GM12878 (cell line): Measurements from ENCODE around the gene NPHS1. TPM values are rescaled to one million over a fixed set of nuclear protein-coding genes. Genes with fewer than 3 reads are reported as not detected.

Experiments
- ATF3 ChIP-seq: IDR thresholded peaks from 2 replicates; pipeline ENCODE4 v1.6.1; 2011; ENCODE audit warnings: low read depth, mild to moderate bottlenecking, low read length, moderate library complexity, borderline replicate concordance; ENCODE audit errors: extremely low read depth
- CBX5 ChIP-seq: sonication (generic); IDR thresholded peaks from 2 replicates; pipeline ENCODE4 v1.6.1; 2016; ENCODE audit warnings: low read depth, moderate library complexity, mild to moderate bottlenecking, inconsistent platforms
- CHD4 ChIP-seq: fragments of 200-600 bp; sonication (generic); IDR thresholded peaks from 2 replicates; pipeline ENCODE4 v1.6.1; 2016; ENCODE audit warnings: mild to moderate bottlenecking
- CTCF ChIP-seq, 3 experiments: IDR thresholded peaks in 2 of 3; conservative IDR thresholded peaks in 1 of 3; 2 replicates each; pipeline ENCODE4 v1.5.1; 2011; ENCODE audit warnings: low read depth in 3 of 3, low read length in 3 of 3, mild to moderate bottlenecking in 3 of 3, control low read depth in 2 of 3, moderate library complexity in 2 of 3, inconsistent platforms in 1 of 3, mixed read lengths in 1 of 3; ENCODE audit not compliant: control insufficient read depth in 2 of 3, insufficient read depth in 1 of 3; ENCODE audit errors: extremely low read depth in 1 of 3
- E2F8 ChIP-seq: fragments of 450-650 bp; IDR thresholded peaks from 2 replicates; pipeline ENCODE4 v1.6.1; 2018; ENCODE audit warnings: mild to moderate bottlenecking, low read depth, moderate library complexity; ENCODE audit not compliant: partially characterized antibody
- ELK1 ChIP-seq: IDR thresholded peaks from 2 replicates; pipeline ENCODE4 v1.6.1; 2012; ENCODE audit warnings: low read depth, low read length, improper control_type of control experiment
- GATAD2B ChIP-seq: fragments of 450-650 bp; conservative IDR thresholded peaks from 2 replicates; pipeline ENCODE4 v1.6.1; 2017; ENCODE audit warnings: low read depth, mild to moderate bottlenecking, moderate library complexity
- IKZF1 ChIP-seq: fragments of 450-650 bp; conservative IDR thresholded peaks from 2 replicates; pipeline ENCODE4 v1.6.1; 2017; ENCODE audit warnings: antibody characterized with exemption, mild to moderate bottlenecking
- IRF5 ChIP-seq: fragments of 450-650 bp; IDR thresholded peaks from 2 replicates; pipeline ENCODE4 v1.6.1; 2017; ENCODE audit warnings: borderline replicate concordance
- MEF2B ChIP-seq: fragments of 450-650 bp; IDR thresholded peaks from 2 replicates; pipeline ENCODE4 v1.6.1; 2018; ENCODE audit warnings: mild to moderate bottlenecking, moderate library complexity; ENCODE audit not compliant: partially characterized antibody, poor library complexity, severe bottlenecking
- MXI1 ChIP-seq: fragments of 150-350 bp; IDR thresholded peaks from 2 replicates; pipeline ENCODE4 v1.6.1; 2011; ENCODE audit warnings: low read depth, mild to moderate bottlenecking, inconsistent platforms, low read length, improper control_type of control experiment
- NFXL1 ChIP-seq: fragments of 450-650 bp; IDR thresholded peaks from 2 replicates; pipeline ENCODE4 v1.6.1; 2017; ENCODE audit warnings: antibody characterized with exemption, mild to moderate bottlenecking, borderline replicate concordance
- NR2C2 ChIP-seq: IDR thresholded peaks from 2 replicates; pipeline ENCODE4 v1.6.1; 2011; ENCODE audit warnings: borderline replicate concordance, low read depth; ENCODE audit not compliant: control insufficient read depth, insufficient read length
- POLR2AphosphoS2 ChIP-seq: IDR thresholded peaks from 2 replicates; pipeline ENCODE4 v1.6.1; 2011; ENCODE audit warnings: low read depth, mild to moderate bottlenecking, low read length, improper control_type of control experiment, moderate library complexity
- RB1 ChIP-seq: fragments of 450-650 bp; formaldehyde crosslinking; IDR thresholded peaks from 2 replicates; pipeline ENCODE4 v1.6.1; 2017; ENCODE audit warnings: mild to moderate bottlenecking, borderline replicate concordance
- SMC3 ChIP-seq: IDR thresholded peaks from 2 replicates; pipeline ENCODE4 v1.6.1; 2011; ENCODE audit warnings: low read length, improper control_type of control experiment, borderline replicate concordance
- SUZ12 ChIP-seq: fragments of 200-600 bp; sonication (generic); IDR thresholded peaks from one replicate; pipeline ENCODE4 v1.6.1; 2018; ENCODE audit warnings: antibody characterized with exemption, mild to moderate bottlenecking; ENCODE audit not compliant: unreplicated experiment
- TCF7 ChIP-seq: IDR thresholded peaks from 2 replicates; pipeline ENCODE4 v1.6.1; 2014; ENCODE audit warnings: antibody characterized with exemption, borderline replicate concordance
- ZBTB33 ChIP-seq: fragments of 450-650 bp; IDR thresholded peaks from 2 replicates; pipeline ENCODE4 v1.6.1; 2017; ENCODE audit warnings: mild to moderate bottlenecking
- polyA plus RNA-seq, 11 experiments: library from polyadenylated mRNA; depleted of rRNA in 4 of 11; unstranded in 6 of 11; stranded (reverse) in 5 of 11; fragments of >200 nt; fragmentation: Nextera tagmentation in 4 of 11; fragmentation: Illumina TruSeq in 1 of 11; extraction: Ambion mirVana in 4 of 11; extraction: Trizol in 1 of 11; gene quantifications; 1 replicate in 1 of 11; 2 replicates in 10 of 11; pipeline versions ENCODE4 v1.2.1 to v1.2.3, GENCODE V29; 2011 to 2016; ENCODE audit warnings: inconsistent platforms in 2 of 11, missing spikeins in 2 of 11, low read depth in 1 of 11
- total RNA-seq, 4 experiments: library from RNA; depleted of rRNA in 3 of 4; stranded (reverse); fragments of >200 nt in 3 of 4; fragmentation: Illumina TruSeq in 1 of 4; extraction: Trizol in 1 of 4; gene quantifications; 2 replicates each; pipeline versions ENCODE4 v1.2.1 to v1.2.3, GENCODE V29; 2013 to 2021

Gene NPHS1
- total and polyA plus RNA-seq, 10 of the 15 experiments (the other 5 are each of a cell fraction or from before 2014, with no cell fraction given), result not detected

- peak; percentile 50 for TF ChIP-seq MEF2B
- TF ChIP-seq ATF3, result no peak
- TF ChIP-seq ZBTB33, result no peak
- TF ChIP-seq TCF7, result no peak
- peak; percentile 86 for TF ChIP-seq MXI1
- TF ChIP-seq CTCF (IDR thresholded peaks at IDR 0.05 in 2 of 3, conservative IDR thresholded peaks at IDR 0.05 in 1 of 3; ENCODE audit: control insufficient read depth in 2 of 3, extremely low read depth in 1 of 3, insufficient read depth in 1 of 3, low read depth in 3 of 3, low read length in 3 of 3), result no peak
- TF ChIP-seq CBX5, result no peak
- no peak for TF ChIP-seq E2F8
- no peak for TF ChIP-seq NR2C2
- no peak for TF ChIP-seq CHD4
- peak; percentile 11; the same call in 1 of the 2 replicates for TF ChIP-seq POLR2AphosphoS2
- peak; percentile 76 for TF ChIP-seq IKZF1
- no peak for TF ChIP-seq SMC3
- TF ChIP-seq NFXL1, result no peak
- no peak for TF ChIP-seq RB1
- no peak for TF ChIP-seq IRF5
- no peak for TF ChIP-seq ELK1
- no peak for TF ChIP-seq SUZ12
- TF ChIP-seq GATAD2B, result peak; percentile 78
Measured at GRCh38 chr19:35899547-35900214, 47.4 kb upstream of the NPHS1 start (continued).
